ENCODE data around the gene HS3ST3A1. TPM values are rescaled to one million over a fixed set of nuclear protein-coding genes. Genes with fewer than 3 reads are reported as not detected.

HS3ST3A1 gene
- total and polyA plus RNA-seq, 2 donors from 2014 or later, result 1.2 to 2.2 TPM

DNA sequence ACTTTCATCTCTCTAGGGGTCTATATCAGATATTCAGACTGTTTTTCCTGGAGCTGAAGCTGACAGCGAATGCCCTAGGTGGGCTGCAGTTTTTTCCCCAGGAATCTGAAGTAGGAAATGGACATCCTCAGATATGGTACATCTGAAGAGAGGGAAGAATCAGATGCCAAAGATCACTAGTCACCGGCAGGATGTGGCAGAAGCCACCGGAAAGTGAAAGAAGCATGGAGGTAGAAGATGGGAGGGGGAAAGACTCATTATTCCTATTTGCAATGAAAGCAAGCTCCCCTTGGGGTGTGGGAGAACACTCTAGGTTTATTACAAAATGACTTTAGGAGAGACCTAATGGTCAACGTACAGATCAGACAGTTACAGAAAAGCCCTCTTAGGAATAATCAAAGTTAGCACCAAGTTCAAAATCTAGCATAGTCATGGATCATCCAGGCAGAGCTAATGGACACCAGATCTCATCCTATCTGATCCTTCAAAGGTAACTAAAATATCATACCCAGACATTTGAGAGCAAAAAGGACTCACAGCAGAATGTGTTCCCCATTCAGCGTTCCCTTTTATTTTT is 110.7 kb downstream of the HS3ST3A1 start:
- H3K9me3 ChIP-seq (ENCODE audit: control insufficient read depth in 2 of 3, insufficient read depth in 1 of 3, low read length in 3 of 3), result no peaks in the 10 kb centered on the region
- DNase-seq, result no peak
- no peaks in the 10 kb centered on the region for H3K4me1 ChIP-seq (ENCODE audit: control insufficient read depth in 2 of 3, insufficient read depth in 2 of 3, low read depth in 1 of 3, low read length in 3 of 3)
- H3K27me3 ChIP-seq (ENCODE audit: control insufficient read depth, insufficient read depth, low read length), result no peaks in the 10 kb centered on the region
- intact Hi-C loops (cut with DNase I), result no loop called here
- no peak for FAIRE-seq
- no peak overlapping the region for H3K4me3 ChIP-seq (ENCODE audit: low read length in 3 of 3)
- no peak overlapping the region for H3K27ac ChIP-seq (ENCODE audit: low read depth in 2 of 2, low read length in 2 of 2)
- TF ChIP-seq, protein P1, sequence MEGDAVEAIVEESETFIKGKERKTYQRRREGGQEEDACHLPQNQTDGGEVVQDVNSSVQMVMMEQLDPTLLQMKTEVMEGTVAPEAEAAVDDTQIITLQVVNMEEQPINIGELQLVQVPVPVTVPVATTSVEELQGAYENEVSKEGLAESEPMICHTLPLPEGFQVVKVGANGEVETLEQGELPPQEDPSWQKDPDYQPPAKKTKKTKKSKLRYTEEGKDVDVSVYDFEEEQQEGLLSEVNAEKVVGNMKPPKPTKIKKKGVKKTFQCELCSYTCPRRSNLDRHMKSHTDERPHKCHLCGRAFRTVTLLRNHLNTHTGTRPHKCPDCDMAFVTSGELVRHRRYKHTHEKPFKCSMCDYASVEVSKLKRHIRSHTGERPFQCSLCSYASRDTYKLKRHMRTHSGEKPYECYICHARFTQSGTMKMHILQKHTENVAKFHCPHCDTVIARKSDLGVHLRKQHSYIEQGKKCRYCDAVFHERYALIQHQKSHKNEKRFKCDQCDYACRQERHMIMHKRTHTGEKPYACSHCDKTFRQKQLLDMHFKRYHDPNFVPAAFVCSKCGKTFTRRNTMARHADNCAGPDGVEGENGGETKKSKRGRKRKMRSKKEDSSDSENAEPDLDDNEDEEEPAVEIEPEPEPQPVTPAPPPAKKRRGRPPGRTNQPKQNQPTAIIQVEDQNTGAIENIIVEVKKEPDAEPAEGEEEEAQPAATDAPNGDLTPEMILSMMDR (IDR thresholded peaks at IDR 0.05; ENCODE audit: borderline replicate concordance, extremely low read depth, insufficient read depth), result no peak
- no peak overlapping the region for H3K9ac ChIP-seq (ENCODE audit: low read length in 3 of 3)
- H3K36me3 ChIP-seq (ENCODE audit: control insufficient read depth in 2 of 3, insufficient read depth in 3 of 3, low read length in 3 of 3), result no peaks in the 10 kb centered on the region

DNA sequence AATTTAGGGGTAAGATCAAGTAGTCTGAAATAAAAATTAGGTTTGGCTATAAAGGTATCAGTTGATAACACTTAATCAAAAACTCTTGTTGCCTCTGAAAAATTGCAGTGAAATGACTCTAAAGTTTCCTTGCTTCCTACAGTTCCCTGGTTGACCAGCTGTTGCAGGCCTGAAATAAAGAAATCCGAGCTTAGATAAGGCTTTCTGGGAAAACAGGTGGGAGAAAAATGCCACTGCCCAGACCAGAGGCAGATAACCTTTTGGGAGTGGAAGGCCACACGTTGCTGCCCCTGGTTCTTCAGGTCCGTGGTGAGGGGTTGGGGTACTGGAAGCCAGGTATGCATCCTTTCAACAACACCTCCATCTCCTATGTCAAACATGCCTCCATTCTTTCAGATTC is 111.3 kb downstream of the HS3ST3A1 start:
- TF ChIP-seq, protein P1 (IDR thresholded peaks at IDR 0.05; ENCODE audit: borderline replicate concordance, extremely low read depth, insufficient read depth), result no peak

DNA sequence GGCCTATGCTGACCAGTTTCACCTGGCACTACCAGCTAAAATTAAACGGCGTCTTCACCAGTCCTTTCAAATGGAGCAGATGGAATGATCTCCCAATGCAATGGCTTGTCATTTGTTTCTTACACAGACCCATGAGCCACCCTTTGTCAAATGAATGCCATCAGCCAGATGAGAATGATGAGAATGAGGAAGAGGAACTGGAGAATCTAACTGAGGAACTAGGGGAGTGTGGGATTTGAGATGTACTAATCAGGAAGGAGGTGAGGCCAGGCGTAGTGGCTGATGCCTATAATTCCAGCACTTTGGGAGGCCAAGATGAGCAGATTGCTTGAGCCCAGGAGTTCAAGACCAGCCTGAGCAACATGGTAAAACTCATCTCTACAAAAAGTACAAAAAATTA is 116.4 kb downstream of the HS3ST3A1 start:
- Histone ChIP-seq H3K4me1 (ENCODE audit: control insufficient read depth in 2 of 3, insufficient read depth in 2 of 3, low read depth in 1 of 3, low read length in 3 of 3) (no peaks in the 10 kb centered on the region), H3K27me3 (ENCODE audit: control insufficient read depth, insufficient read depth, low read length) (no peaks in the 10 kb centered on the region), H3K4me3 (ENCODE audit: low read length in 3 of 3) (no peak overlapping the region), H3K9me3 (ENCODE audit: control insufficient read depth in 2 of 3, insufficient read depth in 1 of 3, low read length in 3 of 3) (peaks cover 0 to 5% (median 5%) of the 10 kb centered on the region in 3 donors), H3K27ac (ENCODE audit: low read depth in 2 of 2, low read length in 2 of 2) (no peak overlapping the region), H3K36me3 (ENCODE audit: control insufficient read depth in 2 of 3, insufficient read depth in 3 of 3, low read length in 3 of 3) (no peaks in the 10 kb centered on the region), H3K9ac (ENCODE audit: low read length in 3 of 3) (no peak overlapping the region)
- DNase-seq (no peak), FAIRE-seq (no peak)
- intact Hi-C loops (cut with DNase I), result no loop called here
- TF ChIP-seq, protein P1 (IDR thresholded peaks at IDR 0.05; ENCODE audit: borderline replicate concordance, extremely low read depth, insufficient read depth), result no peak

More for the DNA sequence above, 111.3 kb downstream of the HS3ST3A1 start:
- no peaks in the 10 kb centered on the region for H3K4me1 ChIP-seq (ENCODE audit: control insufficient read depth in 2 of 3, insufficient read depth in 2 of 3, low read depth in 1 of 3, low read length in 3 of 3)
- H3K4me3 ChIP-seq (ENCODE audit: low read length in 3 of 3), result no peak overlapping the region
- DNase-seq (no peak), FAIRE-seq (no peak)
- no peak overlapping the region for H3K27ac ChIP-seq (ENCODE audit: low read depth in 2 of 2, low read length in 2 of 2)
- H3K27me3 ChIP-seq (ENCODE audit: control insufficient read depth, insufficient read depth, low read length), result no peaks in the 10 kb centered on the region
- intact Hi-C loops (cut with DNase I), result no loop called here
- no peaks in the 10 kb centered on the region for H3K9me3 ChIP-seq (ENCODE audit: control insufficient read depth in 2 of 3, insufficient read depth in 1 of 3, low read length in 3 of 3)
- H3K9ac ChIP-seq (ENCODE audit: low read length in 3 of 3), result no peak overlapping the region
- H3K36me3 ChIP-seq (ENCODE audit: control insufficient read depth in 2 of 3, insufficient read depth in 3 of 3, low read length in 3 of 3), result no peaks in the 10 kb centered on the region

DNA sequence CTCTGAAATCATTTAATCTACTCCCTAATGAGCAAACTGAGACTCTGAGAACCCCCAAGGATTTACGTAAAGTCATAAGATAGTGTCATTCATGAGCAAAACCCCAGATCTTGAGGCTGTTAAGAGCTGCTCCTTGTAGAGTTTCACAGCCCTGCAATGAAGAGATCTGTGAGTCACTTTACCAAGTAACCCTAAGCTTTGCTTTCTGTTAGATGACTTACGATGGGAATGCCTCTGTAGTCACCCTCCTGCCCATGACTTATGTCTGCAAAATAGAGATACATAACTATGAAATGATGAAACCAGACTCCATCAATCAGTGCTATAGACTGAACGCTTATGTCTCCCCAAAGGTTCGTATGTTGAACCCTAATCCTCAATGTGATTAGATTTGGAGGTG is 117.7 kb downstream of the HS3ST3A1 start:
- intact Hi-C loops (cut with DNase I), result no loop called here
- H3K9me3 ChIP-seq (ENCODE audit: control insufficient read depth in 2 of 3, insufficient read depth in 1 of 3, low read length in 3 of 3), result peaks cover 0 to 5% (median 5%) of the 10 kb centered on the region in 3 donors
- no peaks in the 10 kb centered on the region for H3K27me3 ChIP-seq (ENCODE audit: control insufficient read depth, insufficient read depth, low read length)
- no peaks in the 10 kb centered on the region for H3K4me1 ChIP-seq (ENCODE audit: control insufficient read depth in 2 of 3, insufficient read depth in 2 of 3, low read depth in 1 of 3, low read length in 3 of 3)
- FAIRE-seq, result no peak
- H3K27ac ChIP-seq (ENCODE audit: low read depth in 2 of 2, low read length in 2 of 2), result no peak overlapping the region
- TF ChIP-seq, protein P1 (IDR thresholded peaks at IDR 0.05; ENCODE audit: borderline replicate concordance, extremely low read depth, insufficient read depth), result no peak
- no peaks in the 10 kb centered on the region for H3K36me3 ChIP-seq (ENCODE audit: control insufficient read depth in 2 of 3, insufficient read depth in 3 of 3, low read length in 3 of 3)
- H3K9ac ChIP-seq (ENCODE audit: low read length in 3 of 3), result no peak overlapping the region
- H3K4me3 ChIP-seq (ENCODE audit: low read length in 3 of 3), result no peak overlapping the region
- no peak for DNase-seq
